ENCODE measurements around the gene CEP70.

GRCh38 chr3:138594935-138595610 is 1.0 kb upstream of the CEP70 start:
- TF ChIP-seq, protein P1, sequence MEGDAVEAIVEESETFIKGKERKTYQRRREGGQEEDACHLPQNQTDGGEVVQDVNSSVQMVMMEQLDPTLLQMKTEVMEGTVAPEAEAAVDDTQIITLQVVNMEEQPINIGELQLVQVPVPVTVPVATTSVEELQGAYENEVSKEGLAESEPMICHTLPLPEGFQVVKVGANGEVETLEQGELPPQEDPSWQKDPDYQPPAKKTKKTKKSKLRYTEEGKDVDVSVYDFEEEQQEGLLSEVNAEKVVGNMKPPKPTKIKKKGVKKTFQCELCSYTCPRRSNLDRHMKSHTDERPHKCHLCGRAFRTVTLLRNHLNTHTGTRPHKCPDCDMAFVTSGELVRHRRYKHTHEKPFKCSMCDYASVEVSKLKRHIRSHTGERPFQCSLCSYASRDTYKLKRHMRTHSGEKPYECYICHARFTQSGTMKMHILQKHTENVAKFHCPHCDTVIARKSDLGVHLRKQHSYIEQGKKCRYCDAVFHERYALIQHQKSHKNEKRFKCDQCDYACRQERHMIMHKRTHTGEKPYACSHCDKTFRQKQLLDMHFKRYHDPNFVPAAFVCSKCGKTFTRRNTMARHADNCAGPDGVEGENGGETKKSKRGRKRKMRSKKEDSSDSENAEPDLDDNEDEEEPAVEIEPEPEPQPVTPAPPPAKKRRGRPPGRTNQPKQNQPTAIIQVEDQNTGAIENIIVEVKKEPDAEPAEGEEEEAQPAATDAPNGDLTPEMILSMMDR (IDR thresholded peaks at IDR 0.05; ENCODE audit: insufficient read depth, low read length), result no peak
- no peak for TF ChIP-seq GABPA (IDR thresholded peaks at IDR 0.05; ENCODE audit: low read depth)
- no peak for TF ChIP-seq POLR2AphosphoS5 (IDR thresholded peaks at IDR 0.05; ENCODE audit: low read depth)
